Measurements from ENCODE around the gene CACNB2.

The CACNB2 gene

GRCh38 chr10:18505456-18506118 lies 365.4 kb downstream of the CACNB2 start:
- Histone ChIP-seq H3K27me3 (ENCODE audit: control insufficient read depth, low read length) (no peaks in the 10 kb centered on the region), H3K4me2 (ENCODE audit: low read length) (no peak overlapping the region)
- TF ChIP-seq CTCF (IDR thresholded peaks at IDR 0.05; ENCODE audit: low read depth, low read length, poor library complexity, severe bottlenecking) (no peak), EZH2phosphoT487 (IDR thresholded peaks at IDR 0.05; ENCODE audit: borderline replicate concordance, low read length) (no peak)

DNA sequence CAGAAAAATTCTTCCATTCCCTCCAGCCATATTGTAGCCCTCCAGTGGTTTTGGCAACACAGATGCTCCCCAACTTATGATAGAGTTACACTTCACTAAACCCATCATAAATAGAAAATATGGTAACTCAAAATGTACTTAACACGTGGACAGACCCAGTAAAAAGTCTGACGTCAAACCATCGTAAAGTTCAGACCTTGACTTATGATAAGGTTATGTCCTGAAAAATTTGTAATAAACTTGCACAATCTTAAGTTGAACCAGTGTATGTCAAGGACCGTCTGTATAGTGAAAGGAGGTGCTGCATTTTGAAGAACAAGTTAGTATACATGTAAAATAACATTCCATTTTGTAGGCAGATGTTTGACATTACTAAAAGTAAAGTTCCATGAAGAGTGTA lies 368.4 kb downstream of the CACNB2 start:
- Histone ChIP-seq H3K27ac (ENCODE audit: low read depth, low read length) (no peak overlapping the region), H3K9me2 (replicated peaks; ENCODE audit: control insufficient read depth, low read length) (no peaks in the 10 kb centered on the region), H4K20me1 (ENCODE audit: control insufficient read depth, insufficient read depth, low read depth, low read length) (no peaks in the 10 kb centered on the region), H3K4me3 (ENCODE audit: low read length) (no peak overlapping the region), H3K4me1 (ENCODE audit: control insufficient read depth, low read length) (no peaks in the 10 kb centered on the region), H3F3A (ENCODE audit: control insufficient read depth, insufficient read depth) (no peaks in the 10 kb centered on the region), H3K9me3 (ENCODE audit: control insufficient read depth, insufficient read depth, low read length) (no peaks in the 10 kb centered on the region), H3K79me2 (ENCODE audit: control insufficient read depth, low read length) (no peaks in the 10 kb centered on the region), H3K27me3 (ENCODE audit: control insufficient read depth, low read length) (no peaks in the 10 kb centered on the region), H3K4me2 (ENCODE audit: low read length) (no peak overlapping the region), H3K36me3 (ENCODE audit: control insufficient read depth, low read length) (no peaks in the 10 kb centered on the region)
- no peak for TF ChIP-seq EZH2phosphoT487 (IDR thresholded peaks at IDR 0.05; ENCODE audit: borderline replicate concordance, low read length)

More at GRCh38 chr10:18505456-18506118, 365.4 kb downstream of the CACNB2 start:
- H3K27ac ChIP-seq (ENCODE audit: low read depth, low read length): no peak overlapping the region
- no peaks in the 10 kb centered on the region for H3K9me2 ChIP-seq (replicated peaks; ENCODE audit: control insufficient read depth, low read length)
- H3K4me3 ChIP-seq (ENCODE audit: low read length): no peak overlapping the region
- no peaks in the 10 kb centered on the region for H3K79me2 ChIP-seq (ENCODE audit: control insufficient read depth, low read length)
- H3F3A ChIP-seq (ENCODE audit: control insufficient read depth, insufficient read depth): no peaks in the 10 kb centered on the region
- no peaks in the 10 kb centered on the region for H3K9me3 ChIP-seq (ENCODE audit: control insufficient read depth, insufficient read depth, low read length)
- no peaks in the 10 kb centered on the region for H4K20me1 ChIP-seq (ENCODE audit: control insufficient read depth, insufficient read depth, low read depth, low read length)
- no peaks in the 10 kb centered on the region for H3K36me3 ChIP-seq (ENCODE audit: control insufficient read depth, low read length)
- no peaks in the 10 kb centered on the region for H3K4me1 ChIP-seq (ENCODE audit: control insufficient read depth, low read length)

DNA sequence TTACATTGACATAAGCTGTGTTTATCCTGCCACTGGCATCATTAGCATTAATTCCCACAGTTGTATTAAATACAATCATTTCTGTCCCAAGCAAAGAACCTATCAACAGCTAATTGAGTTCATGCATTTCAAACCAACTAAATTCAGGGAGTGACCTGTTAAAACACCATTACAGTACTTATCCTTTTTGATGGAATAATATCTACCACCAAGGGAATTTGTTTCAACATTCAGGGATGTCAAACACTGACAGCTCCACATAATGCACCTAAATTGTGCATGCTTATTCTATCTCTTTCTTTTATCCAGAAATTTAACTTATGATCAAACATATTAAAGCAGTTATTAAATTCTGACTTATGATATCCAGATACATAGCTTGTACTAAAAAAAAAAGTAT lies 374.3 kb downstream of the CACNB2 start:
- peaks cover 4% of the 10 kb centered on the region; the same call in 1 of the 2 replicates for H3K27me3 ChIP-seq (ENCODE audit: control insufficient read depth, low read length)
- no peak overlapping the region for H3K4me3 ChIP-seq (ENCODE audit: low read length)
- H3K9me3 ChIP-seq (ENCODE audit: control insufficient read depth, insufficient read depth, low read length): no peaks in the 10 kb centered on the region
- no peaks in the 10 kb centered on the region for H3K79me2 ChIP-seq (ENCODE audit: control insufficient read depth, low read length)
- no peaks in the 10 kb centered on the region for H3F3A ChIP-seq (ENCODE audit: control insufficient read depth, insufficient read depth)
- H3K9me2 ChIP-seq (replicated peaks; ENCODE audit: control insufficient read depth, low read length): no peaks in the 10 kb centered on the region
- H3K36me3 ChIP-seq (ENCODE audit: control insufficient read depth, low read length): no peaks in the 10 kb centered on the region
- H3K4me1 ChIP-seq (ENCODE audit: control insufficient read depth, low read length): no peaks in the 10 kb centered on the region
- no peak overlapping the region for H3K4me2 ChIP-seq (ENCODE audit: low read length)
- no peak overlapping the region for H3K27ac ChIP-seq (ENCODE audit: low read depth, low read length)
- no peaks in the 10 kb centered on the region for H4K20me1 ChIP-seq (ENCODE audit: control insufficient read depth, insufficient read depth, low read depth, low read length)
- no peak for TF ChIP-seq EZH2phosphoT487 (IDR thresholded peaks at IDR 0.05; ENCODE audit: borderline replicate concordance, low read length)
- TF ChIP-seq CTCF (IDR thresholded peaks at IDR 0.05; ENCODE audit: low read depth, low read length, poor library complexity, severe bottlenecking): no peak

DNA sequence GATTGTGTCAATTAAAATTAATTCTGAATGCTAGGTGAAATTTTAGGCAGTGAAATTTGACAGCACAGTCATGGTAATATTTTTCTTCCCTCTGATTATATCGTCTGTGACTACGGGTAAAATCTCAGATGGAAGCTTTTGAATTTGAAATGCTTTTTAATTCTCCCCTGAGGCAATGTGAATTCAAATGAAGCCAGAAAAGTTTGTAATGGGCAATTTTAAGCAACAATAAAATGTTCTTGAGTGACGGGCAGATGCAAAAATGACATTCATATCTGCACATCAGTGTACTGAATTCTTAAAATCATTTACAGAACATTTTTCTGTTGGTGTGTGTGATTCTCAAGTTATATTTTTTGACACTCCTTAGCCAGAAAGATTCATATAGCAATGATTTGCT lies 376.6 kb downstream of the CACNB2 start:
- H3K4me1 ChIP-seq (ENCODE audit: control insufficient read depth, low read length): no peaks in the 10 kb centered on the region
- H3K36me3 ChIP-seq (ENCODE audit: control insufficient read depth, low read length): no peaks in the 10 kb centered on the region
- H3K27ac ChIP-seq (ENCODE audit: low read depth, low read length): no peak overlapping the region
- peaks cover 4% of the 10 kb centered on the region; the same call in 1 of the 2 replicates for H3K27me3 ChIP-seq (ENCODE audit: control insufficient read depth, low read length)
- no peak for TF ChIP-seq CTCF (IDR thresholded peaks at IDR 0.05; ENCODE audit: low read depth, low read length, poor library complexity, severe bottlenecking)
- no peak for TF ChIP-seq EZH2phosphoT487 (IDR thresholded peaks at IDR 0.05; ENCODE audit: borderline replicate concordance, low read length)
- H3K4me3 ChIP-seq (ENCODE audit: low read length): no peak overlapping the region
- H4K20me1 ChIP-seq (ENCODE audit: control insufficient read depth, insufficient read depth, low read depth, low read length): no peaks in the 10 kb centered on the region
- H3K79me2 ChIP-seq (ENCODE audit: control insufficient read depth, low read length): no peaks in the 10 kb centered on the region
- no peaks in the 10 kb centered on the region for H3F3A ChIP-seq (ENCODE audit: control insufficient read depth, insufficient read depth)
- no peak overlapping the region for H3K4me2 ChIP-seq (ENCODE audit: low read length)
- H3K9me3 ChIP-seq (ENCODE audit: control insufficient read depth, insufficient read depth, low read length): no peaks in the 10 kb centered on the region
- H3K9me2 ChIP-seq (replicated peaks; ENCODE audit: control insufficient read depth, low read length): no peaks in the 10 kb centered on the region

Data from DOHH2 (cell line).